Endothelial cell (in vitro differentiated cells): ENCODE data around the gene KANK4. TPM values are rescaled to one million over a fixed set of nuclear protein-coding genes. Genes with fewer than 3 reads are reported as not detected.

Source experiments
- DNase-seq: peaks from one replicate; pipeline ENCODE4 v3.0.0; 2021; ENCODE audit warnings: low spot score
- H3K27ac Mint-ChIP-seq: one replicate; pipeline ENCODE4 v1.8.0; 2021; ENCODE audit warnings: mixed read lengths, inconsistent platforms; ENCODE audit not compliant: unreplicated experiment
- H3K27me3 Mint-ChIP-seq: one replicate; pipeline ENCODE4 v1.8.0; 2021; ENCODE audit warnings: mild to moderate bottlenecking, moderate library complexity, mixed read lengths, inconsistent platforms; ENCODE audit not compliant: unreplicated experiment
- H3K36me3 Mint-ChIP-seq: one replicate; pipeline ENCODE4 v1.8.0; 2021; ENCODE audit warnings: mild to moderate bottlenecking, low read depth, mixed read lengths, inconsistent platforms; ENCODE audit not compliant: unreplicated experiment
- H3K4me1 Mint-ChIP-seq: one replicate; pipeline ENCODE4 v1.8.0; 2021; ENCODE audit warnings: mild to moderate bottlenecking, mixed read lengths, inconsistent platforms; ENCODE audit not compliant: unreplicated experiment
- H3K4me3 Mint-ChIP-seq: one replicate; pipeline ENCODE4 v1.8.0; 2021; ENCODE audit warnings: mild to moderate bottlenecking, mixed read lengths, inconsistent platforms; ENCODE audit not compliant: unreplicated experiment
- H3K9me3 Mint-ChIP-seq: one replicate; pipeline ENCODE4 v1.8.0; 2021; ENCODE audit warnings: mixed read lengths, inconsistent platforms; ENCODE audit not compliant: unreplicated experiment
- total RNA-seq: library from RNA; stranded (reverse); fragmentation: NEBNext Ultra II Directional; extraction: Animal tissue kit (Norgen Biotek cat#: 25700); gene quantifications from one replicate; pipeline ENCODE4 v1.2.1, GENCODE V29; 2021; ENCODE audit not compliant: unreplicated experiment
- TF ChIP-seq, protein P1 (sequence below): fragments of 200-600 bp; sonication (generic); IDR thresholded peaks from one replicate; pipeline ENCODE4 v1.5.0; 2021; ENCODE audit warnings: antibody characterized with exemption; ENCODE audit not compliant: unreplicated experiment

Gene KANK4
- total RNA-seq, 1 donor from 2014 or later, result 1.4 TPM

DNA sequence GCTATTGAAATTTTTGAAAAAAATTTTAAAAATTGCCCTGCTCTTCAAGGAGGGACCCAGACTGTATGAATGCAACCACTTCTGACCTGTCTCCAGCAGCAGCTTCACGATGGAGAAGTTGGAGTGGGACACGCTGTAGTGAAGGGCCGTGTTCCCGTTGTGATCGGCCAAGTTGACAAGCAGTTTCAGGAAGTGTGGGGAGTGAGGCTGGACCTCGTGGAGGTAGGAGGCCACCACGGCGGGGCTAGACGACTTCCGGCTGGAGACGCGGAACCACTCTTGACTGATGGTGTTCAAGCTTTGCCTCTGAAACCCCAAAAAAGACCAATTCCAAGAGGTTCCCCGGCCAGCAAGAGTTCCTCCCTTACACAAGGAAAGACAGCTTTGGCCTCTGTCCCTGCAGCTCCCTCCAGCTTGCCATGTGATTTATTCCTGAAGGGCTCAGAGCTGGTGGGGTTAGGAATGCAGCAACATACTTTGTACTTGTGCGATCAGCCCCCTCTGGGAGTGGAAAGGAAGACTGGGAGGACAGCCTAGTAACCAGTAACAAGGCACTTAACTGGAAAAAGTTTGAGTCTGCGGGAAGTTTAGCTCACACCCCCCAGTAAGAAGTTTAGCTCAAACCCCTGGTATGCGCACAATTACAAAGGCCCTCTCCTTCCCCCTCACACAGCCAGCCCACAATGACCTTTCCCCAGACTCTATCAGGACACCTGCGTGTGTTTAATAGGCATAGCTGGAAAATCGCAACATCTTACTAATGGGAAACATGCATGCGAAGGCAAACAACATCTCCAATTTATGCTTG is 56.0 kb downstream of the KANK4 start:
- Mint-ChIP-seq H3K36me3 (no peaks in the 10 kb centered on the region), H3K4me3 (no peak overlapping the region), H3K27me3 (peaks cover 5% of the 10 kb centered on the region), H3K4me1 (no peaks in the 10 kb centered on the region), H3K27ac (no peak overlapping the region), H3K9me3 (no peaks in the 10 kb centered on the region)
- DNase-seq, result no peak
- TF ChIP-seq, protein P1, sequence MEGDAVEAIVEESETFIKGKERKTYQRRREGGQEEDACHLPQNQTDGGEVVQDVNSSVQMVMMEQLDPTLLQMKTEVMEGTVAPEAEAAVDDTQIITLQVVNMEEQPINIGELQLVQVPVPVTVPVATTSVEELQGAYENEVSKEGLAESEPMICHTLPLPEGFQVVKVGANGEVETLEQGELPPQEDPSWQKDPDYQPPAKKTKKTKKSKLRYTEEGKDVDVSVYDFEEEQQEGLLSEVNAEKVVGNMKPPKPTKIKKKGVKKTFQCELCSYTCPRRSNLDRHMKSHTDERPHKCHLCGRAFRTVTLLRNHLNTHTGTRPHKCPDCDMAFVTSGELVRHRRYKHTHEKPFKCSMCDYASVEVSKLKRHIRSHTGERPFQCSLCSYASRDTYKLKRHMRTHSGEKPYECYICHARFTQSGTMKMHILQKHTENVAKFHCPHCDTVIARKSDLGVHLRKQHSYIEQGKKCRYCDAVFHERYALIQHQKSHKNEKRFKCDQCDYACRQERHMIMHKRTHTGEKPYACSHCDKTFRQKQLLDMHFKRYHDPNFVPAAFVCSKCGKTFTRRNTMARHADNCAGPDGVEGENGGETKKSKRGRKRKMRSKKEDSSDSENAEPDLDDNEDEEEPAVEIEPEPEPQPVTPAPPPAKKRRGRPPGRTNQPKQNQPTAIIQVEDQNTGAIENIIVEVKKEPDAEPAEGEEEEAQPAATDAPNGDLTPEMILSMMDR, result no peak

DNA sequence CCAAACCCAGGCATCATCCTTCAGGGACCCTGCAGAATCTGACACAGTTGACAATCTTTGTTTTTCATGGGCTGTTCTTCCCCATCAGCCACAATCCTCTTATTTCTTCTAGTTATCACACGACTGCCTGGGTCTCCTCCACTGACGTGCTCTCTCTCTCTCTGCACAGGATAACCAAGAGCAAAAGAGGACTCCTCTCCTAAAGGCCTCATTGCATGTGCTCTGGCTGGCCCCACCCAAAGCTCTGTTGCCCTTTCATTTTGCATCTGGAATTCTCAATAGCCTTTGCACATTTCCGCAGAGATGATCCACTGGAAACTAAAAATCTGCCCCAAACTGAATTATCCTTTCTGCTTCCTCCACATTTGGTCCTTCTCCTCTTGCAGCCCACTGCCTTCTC is 58.5 kb downstream of the KANK4 start:
- Mint-ChIP-seq H3K4me3 (no peak overlapping the region), H3K27me3 (peaks cover 5% of the 10 kb centered on the region), H3K4me1 (no peaks in the 10 kb centered on the region), H3K36me3 (no peaks in the 10 kb centered on the region), H3K9me3 (no peaks in the 10 kb centered on the region), H3K27ac (no peak overlapping the region)
- no peak for DNase-seq
- TF ChIP-seq, protein P1, result no peak

- Mint-ChIP-seq H3K4me3 (no peak overlapping the region), H3K27me3 (peaks cover 5% of the 10 kb centered on the region), H3K36me3 (no peaks in the 10 kb centered on the region), H3K9me3 (no peaks in the 10 kb centered on the region), H3K27ac (no peak overlapping the region), H3K4me1 (no peaks in the 10 kb centered on the region)
- no peak for DNase-seq
- TF ChIP-seq, protein P1, result no peak
These were observed 59.7 kb downstream of the KANK4 start for GRCh38 chr1:62259551-62259950.

DNA sequence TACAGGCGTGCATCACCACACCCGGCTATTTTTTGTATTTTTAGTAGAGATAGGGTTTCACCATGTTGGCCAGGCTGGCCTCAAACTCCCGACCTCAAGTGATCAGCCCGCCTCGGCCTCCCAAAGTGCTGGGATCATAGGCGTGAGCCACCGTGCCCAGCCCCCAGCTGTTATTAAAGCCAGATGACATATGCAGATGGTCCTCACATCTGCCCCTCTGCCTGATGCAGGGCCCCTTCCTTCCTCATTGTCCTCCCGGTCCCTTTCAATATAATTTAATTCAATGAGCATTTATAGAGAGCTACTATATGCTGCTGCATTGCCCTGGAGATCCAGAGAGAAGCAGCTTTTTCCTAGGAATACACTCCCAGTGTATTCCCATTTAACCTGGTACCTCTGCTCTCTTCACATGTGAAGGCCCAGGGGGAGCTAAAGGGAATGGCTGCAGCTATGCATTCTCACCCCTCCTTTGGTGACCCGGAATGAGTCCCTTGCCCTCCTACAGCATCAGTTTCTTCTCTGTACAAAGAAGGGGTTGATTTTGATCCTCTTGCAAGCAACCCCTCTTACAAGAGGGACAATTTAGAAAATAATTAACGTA is 69.0 kb downstream of the KANK4 start:
- Mint-ChIP-seq H3K27ac (no peak overlapping the region), H3K9me3 (no peaks in the 10 kb centered on the region), H3K27me3 (peaks cover 6% of the 10 kb centered on the region), H3K4me3 (no peak overlapping the region), H3K4me1 (no peaks in the 10 kb centered on the region), H3K36me3 (no peaks in the 10 kb centered on the region)
- TF ChIP-seq, protein P1, result no peak
- no peak for DNase-seq

GRCh38 chr1:62247391-62248168 is 71.7 kb downstream of the KANK4 start:
- Mint-ChIP-seq H3K4me1 (no peaks in the 10 kb centered on the region), H3K4me3 (no peak overlapping the region), H3K27ac (no peak overlapping the region), H3K27me3 (peaks cover 10% of the 10 kb centered on the region), H3K36me3 (no peaks in the 10 kb centered on the region), H3K9me3 (no peaks in the 10 kb centered on the region)
- TF ChIP-seq, protein P1, result no peak
- no peak for DNase-seq
